H9 (cell line): ENCODE results near the gene DCUN1D4. TPM values are rescaled to one million over a fixed set of nuclear protein-coding genes. Genes with fewer than 3 reads are reported as not detected.

ENCODE experiments used
- DNase-seq: peaks from one replicate; pipeline ENCODE4 v3.0.0-alpha.2; 2017
- H2AFZ ChIP-seq: one replicate; pipeline ENCODE4 v1.6.1; 2013; ENCODE audit warnings: mild to moderate bottlenecking, low read length, control low read depth, moderate library complexity
- H2AK5ac ChIP-seq: 2 replicates; pipeline ENCODE4 v1.6.1; 2013; ENCODE audit warnings: low read length, control low read depth, mixed read lengths; ENCODE audit not compliant: insufficient read length
- H2BK120ac ChIP-seq: one replicate; pipeline ENCODE4 v1.6.1; 2013; ENCODE audit warnings: low read depth, mild to moderate bottlenecking, low read length, control low read depth, inconsistent platforms; ENCODE audit not compliant: poor library complexity, severe bottlenecking
- H2BK12ac ChIP-seq: 2 replicates; pipeline ENCODE4 v1.6.1; 2013; ENCODE audit warnings: low read length, control low read depth, mixed read lengths, low read depth; ENCODE audit not compliant: insufficient read length
- H2BK15ac ChIP-seq: 2 replicates; pipeline ENCODE4 v1.6.1; 2013; ENCODE audit warnings: low read depth, low read length, control low read depth
- H2BK20ac ChIP-seq: one replicate; pipeline ENCODE4 v1.6.1; 2013; ENCODE audit warnings: low read depth, mild to moderate bottlenecking, low read length, control low read depth, inconsistent platforms; ENCODE audit not compliant: poor library complexity, severe bottlenecking
- H2BK5ac ChIP-seq: 2 replicates; pipeline ENCODE4 v1.6.1; 2013; ENCODE audit warnings: low read length, control low read depth, mixed read lengths; ENCODE audit not compliant: insufficient read length
- H3K14ac ChIP-seq: 2 replicates; pipeline ENCODE4 v1.6.1; 2013; ENCODE audit warnings: low read length, control low read depth; ENCODE audit not compliant: insufficient read depth
- H3K18ac ChIP-seq: 2 replicates; pipeline ENCODE4 v1.6.1; 2013; ENCODE audit warnings: low read depth, mild to moderate bottlenecking, mixed read lengths, low read length, control low read depth; ENCODE audit not compliant: insufficient read length
- H3K23ac ChIP-seq: 2 replicates; pipeline ENCODE4 v1.6.1; 2013; ENCODE audit warnings: low read length, control low read depth, mixed read lengths, low read depth; ENCODE audit not compliant: insufficient read length
- H3K23me2 ChIP-seq: 2 replicates; pipeline ENCODE4 v1.6.1; 2013; ENCODE audit warnings: low read depth, mild to moderate bottlenecking, mixed read lengths, low read length, control low read depth; ENCODE audit not compliant: insufficient read length, poor library complexity, severe bottlenecking
- H3K27ac ChIP-seq: 2 replicates; pipeline ENCODE4 v1.5.1; 2013; ENCODE audit warnings: low read length, control low read depth, mixed read lengths, low read depth; ENCODE audit not compliant: insufficient read length
- H3K27me3 ChIP-seq: 2 replicates; pipeline ENCODE4 v1.6.1; 2013; ENCODE audit warnings: low read length, control low read depth, inconsistent platforms; ENCODE audit not compliant: insufficient read depth
- H3K4ac ChIP-seq: 2 replicates; pipeline ENCODE4 v1.6.1; 2013; ENCODE audit warnings: low read depth, mild to moderate bottlenecking, control low read depth, inconsistent platforms, low read length, moderate library complexity
- H3K4me1 ChIP-seq: 2 replicates; pipeline ENCODE4 v1.6.1; 2013; ENCODE audit warnings: low read length, control low read depth, inconsistent platforms; ENCODE audit not compliant: insufficient read depth
- H3K4me2 ChIP-seq: 2 replicates; pipeline ENCODE4 v1.6.1; 2013; ENCODE audit warnings: low read length, control low read depth, mixed read lengths; ENCODE audit not compliant: insufficient read length, insufficient read depth
- H3K56ac ChIP-seq: 2 replicates; pipeline ENCODE4 v1.6.1; 2013; ENCODE audit warnings: low read depth, mild to moderate bottlenecking, mixed read lengths, low read length, control low read depth; ENCODE audit not compliant: insufficient read length
- H3K79me1 ChIP-seq: 2 replicates; pipeline ENCODE4 v1.6.1; 2013; ENCODE audit warnings: low read depth, mild to moderate bottlenecking, moderate library complexity, low read length, control low read depth, inconsistent platforms; ENCODE audit not compliant: insufficient read depth, poor library complexity, severe bottlenecking
- H3K79me2 ChIP-seq: 2 replicates; pipeline ENCODE4 v1.6.1; 2013; ENCODE audit warnings: low read length, control low read depth, inconsistent platforms; ENCODE audit not compliant: insufficient read depth
- H3K9ac ChIP-seq: 2 replicates; pipeline ENCODE4 v1.6.1; 2013; ENCODE audit warnings: low read length, control low read depth, mixed read lengths; ENCODE audit not compliant: insufficient read length; ENCODE audit errors: extremely low read depth
- H3K9me3 ChIP-seq: one replicate; pipeline ENCODE4 v1.6.1; 2013; ENCODE audit warnings: low read depth, low read length, inconsistent platforms; ENCODE audit not compliant: control insufficient read depth
- H3T11ph ChIP-seq: one replicate; pipeline ENCODE4 v1.6.1; 2013; ENCODE audit warnings: mild to moderate bottlenecking, low read length, control low read depth, inconsistent platforms
- H4K20me1 ChIP-seq: one replicate; pipeline ENCODE4 v1.6.1; 2013; ENCODE audit not compliant: control insufficient read depth, insufficient read length, insufficient read depth
- H4K5ac ChIP-seq: 2 replicates; pipeline ENCODE4 v1.6.1; 2013; ENCODE audit warnings: low read depth, mild to moderate bottlenecking, mixed read lengths, low read length, control low read depth; ENCODE audit not compliant: insufficient read length
- H4K8ac ChIP-seq: replicated peaks from 2 replicates; pipeline ENCODE4 v1.6.1; 2013; ENCODE audit warnings: low read length, control low read depth, mixed read lengths, low read depth; ENCODE audit not compliant: insufficient read length
- H4K91ac ChIP-seq: 2 replicates; pipeline ENCODE4 v1.6.1; 2013; ENCODE audit warnings: low read depth, mild to moderate bottlenecking, moderate library complexity, mixed read lengths, low read length, control low read depth; ENCODE audit not compliant: insufficient read length
- H3K27ac Mint-ChIP-seq, 3 experiments: 2 replicates in 2 of 3; 3 replicates in 1 of 3; pipeline ENCODE4 v1.8.0; 2020 to 2021; ENCODE audit warnings: mixed read lengths in 3 of 3, mild to moderate bottlenecking in 1 of 3, moderate library complexity in 1 of 3
- H3K27me3 Mint-ChIP-seq: 2 replicates; pipeline ENCODE4 v1.8.0; 2021; ENCODE audit warnings: low read depth, mild to moderate bottlenecking, moderate library complexity, mixed read lengths
- H3K36me3 Mint-ChIP-seq, 3 experiments: 2 replicates in 2 of 3; 3 replicates in 1 of 3; pipeline ENCODE4 v1.8.0; 2020 to 2021; ENCODE audit warnings: low read depth in 3 of 3, mixed read lengths in 3 of 3; ENCODE audit not compliant: insufficient read depth in 1 of 3
- H3K4me1 Mint-ChIP-seq, 2 experiments: 2 replicates each; pipeline ENCODE4 v1.8.0; 2020; ENCODE audit warnings: mixed read lengths in 2 of 2
- H3K4me3 Mint-ChIP-seq, 2 experiments: 2 replicates in 1 of 2; 3 replicates in 1 of 2; pipeline ENCODE4 v1.8.0; 2020 to 2021; ENCODE audit warnings: mild to moderate bottlenecking in 2 of 2, mixed read lengths in 2 of 2, moderate library complexity in 1 of 2
- H3K9me3 Mint-ChIP-seq, 2 experiments: 2 replicates in 1 of 2; 3 replicates in 1 of 2; pipeline ENCODE4 v1.8.0; 2020; ENCODE audit warnings: mild to moderate bottlenecking in 2 of 2, mixed read lengths in 2 of 2, moderate library complexity in 1 of 2
- WGBS: extraction: QIAGEN DNeasy Blood & Tissue Kit; methylation state at CpG from one replicate; pipeline ENCODE4 v1.1.7; 2013; ENCODE audit warnings: missing lambda C conversion rate, low lambda C conversion rate, mixed read lengths; ENCODE audit not compliant: insufficient read length; ENCODE audit errors: extremely low coverage; 5-methylcytosine and 5-hydroxymethylcytosine counted together
- total RNA-seq: library from RNA; stranded (reverse); gene quantifications from 2 replicates; pipeline ENCODE4 v1.2.1, GENCODE V29; 2021
- TF ChIP-seq, protein P1 (sequence below): fragments of 200-600 bp; sonication (generic); conservative IDR thresholded peaks from 3 replicates; pipeline ENCODE4 v1.8.0; 2021; ENCODE audit warnings: antibody characterized with exemption, mild to moderate bottlenecking

DCUN1D4 gene
- total RNA-seq, 1 experiment from 2014 or later: 46.7 TPM

GRCh38 chr4:51918251-51918650 is 75.3 kb downstream of the DCUN1D4 start:
- Mint-ChIP-seq H3K9me3 (peaks cover 0 to 3% of the 10 kb centered on the region in 2 experiments; a peak in 2 of 5 replicates), H3K4me1 (no peaks in the 10 kb centered on the region), H3K4me3 (no peak overlapping the region), H3K27me3 (no peaks in the 10 kb centered on the region), H3K36me3 (peaks cover 10 to 17% (median 17%) of the 10 kb centered on the region in 3 experiments; a peak in 6 of 7 replicates), H3K27ac (no peak overlapping the region; a peak in 1 of 7 replicates)
- no peak overlapping the region for H3K27ac ChIP-seq
- no peaks in the 10 kb centered on the region for H3K79me2 ChIP-seq
- H3K56ac ChIP-seq: no peak overlapping the region
- no peak overlapping the region for H4K8ac ChIP-seq
- H4K20me1 ChIP-seq: no peaks in the 10 kb centered on the region
- H3K4me1 ChIP-seq: no peaks in the 10 kb centered on the region
- H3K27me3 ChIP-seq: no peaks in the 10 kb centered on the region; the same call in 1 of the 2 replicates
- DNase-seq: no peak
- no peak overlapping the region for H2AK5ac ChIP-seq
- no peak overlapping the region for H3K23ac ChIP-seq
- H4K5ac ChIP-seq: no peak overlapping the region
- WGBS: no CpG with 5 or more reads among the region's 6 CpGs
- no peaks in the 10 kb centered on the region for H3K23me2 ChIP-seq
- no peak overlapping the region for H4K91ac ChIP-seq
- H3K4ac ChIP-seq: no peak overlapping the region
- H3K4me2 ChIP-seq: no peak overlapping the region
- no peak overlapping the region for H3T11ph ChIP-seq
- no peak overlapping the region for H2BK20ac ChIP-seq
- H3K79me1 ChIP-seq: no peaks in the 10 kb centered on the region
- H3K18ac ChIP-seq: no peak overlapping the region
- H3K9ac ChIP-seq: no peak overlapping the region
- no peak overlapping the region for H3K14ac ChIP-seq
- no peak overlapping the region for H2BK12ac ChIP-seq
- TF ChIP-seq, protein P1, sequence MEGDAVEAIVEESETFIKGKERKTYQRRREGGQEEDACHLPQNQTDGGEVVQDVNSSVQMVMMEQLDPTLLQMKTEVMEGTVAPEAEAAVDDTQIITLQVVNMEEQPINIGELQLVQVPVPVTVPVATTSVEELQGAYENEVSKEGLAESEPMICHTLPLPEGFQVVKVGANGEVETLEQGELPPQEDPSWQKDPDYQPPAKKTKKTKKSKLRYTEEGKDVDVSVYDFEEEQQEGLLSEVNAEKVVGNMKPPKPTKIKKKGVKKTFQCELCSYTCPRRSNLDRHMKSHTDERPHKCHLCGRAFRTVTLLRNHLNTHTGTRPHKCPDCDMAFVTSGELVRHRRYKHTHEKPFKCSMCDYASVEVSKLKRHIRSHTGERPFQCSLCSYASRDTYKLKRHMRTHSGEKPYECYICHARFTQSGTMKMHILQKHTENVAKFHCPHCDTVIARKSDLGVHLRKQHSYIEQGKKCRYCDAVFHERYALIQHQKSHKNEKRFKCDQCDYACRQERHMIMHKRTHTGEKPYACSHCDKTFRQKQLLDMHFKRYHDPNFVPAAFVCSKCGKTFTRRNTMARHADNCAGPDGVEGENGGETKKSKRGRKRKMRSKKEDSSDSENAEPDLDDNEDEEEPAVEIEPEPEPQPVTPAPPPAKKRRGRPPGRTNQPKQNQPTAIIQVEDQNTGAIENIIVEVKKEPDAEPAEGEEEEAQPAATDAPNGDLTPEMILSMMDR: no peak
- no peaks in the 10 kb centered on the region for H3K9me3 ChIP-seq
- no peak overlapping the region for H2BK5ac ChIP-seq
- no peak overlapping the region for H2BK120ac ChIP-seq
- no peak overlapping the region for H2BK15ac ChIP-seq
- H2AFZ ChIP-seq: no peak overlapping the region
